ENCODE results near the gene APOA1. TPM values are rescaled to one million over a fixed set of nuclear protein-coding genes. Genes with fewer than 3 reads are reported as not detected.

The APOA1 gene
- total and polyA plus RNA-seq, 2 donors (not counting 3 experiments of a cell fraction or from before 2014, with no cell fraction given), result not detected

DNA sequence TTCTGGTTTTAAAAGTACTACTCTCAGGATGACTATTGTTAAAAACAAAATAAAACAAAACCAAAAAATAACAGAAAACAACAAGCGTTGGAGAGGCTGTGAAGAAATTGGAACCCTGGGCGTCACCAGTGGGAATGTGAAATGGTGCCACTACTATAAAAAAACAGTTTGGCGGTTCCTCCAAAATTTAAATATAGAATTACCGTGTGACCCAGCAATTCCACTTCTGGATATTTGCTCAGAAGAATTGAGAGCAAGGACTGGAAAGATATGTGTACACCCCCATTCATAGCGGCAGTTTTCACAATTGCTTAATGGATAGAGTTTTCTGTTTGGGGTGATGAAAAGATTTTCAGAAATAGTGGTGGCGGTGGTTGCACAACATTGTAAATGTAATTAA is 22.9 kb downstream of the APOA1 start:
- dilution Hi-C loops (cut with MboI; ENCODE audit: extremely low pct_ligation_motif_present, low sequenced_read_pairs) (no loop called here), intact Hi-C loops (cut with micrococcal nuclease) (no loop called here)
- H3K27me3 ChIP-seq (ENCODE audit: control insufficient read depth in 2 of 2, insufficient read depth in 2 of 2, low read length in 2 of 2), result peaks cover 4 to 6% of the 10 kb centered on the region in 2 experiments
- no peaks in the 10 kb centered on the region for H3K36me3 ChIP-seq (ENCODE audit: control insufficient read depth in 2 of 2, extremely low read depth in 1 of 2, insufficient read depth in 2 of 2, low read length in 2 of 2)
- no peaks in the 10 kb centered on the region for H3K9me1 ChIP-seq (replicated peaks; ENCODE audit: control insufficient read depth, extremely low read depth, insufficient read depth, low read length)
- no peaks in the 10 kb centered on the region for H4K20me1 ChIP-seq (replicated peaks; ENCODE audit: control insufficient read depth, extremely low read depth, insufficient read depth, low read length)
- H2AFZ ChIP-seq (ENCODE audit: low read depth, low read length), result no peak overlapping the region
- CTCF ChIA-PET, result no interaction called here
- H3K27ac ChIP-seq (ENCODE audit: insufficient read depth, low read depth, low read length), result no peak overlapping the region
- DNase-seq (ENCODE audit: low read depth, low spot score), result no peak
- no TSS peak for BruUV-seq (replicated peaks)
- no peak for FAIRE-seq
- TF ChIP-seq GATA2 (IDR thresholded peaks at IDR 0.05; ENCODE audit: insufficient read depth, insufficient read length, low read depth, low read length), result no peak
- TF ChIP-seq CTCF (IDR thresholded peaks at IDR 0.05; ENCODE audit: extremely low read depth in 1 of 2, insufficient read depth in 1 of 2, low read depth in 1 of 2, low read length in 2 of 2), result no peak
- no peak for TF ChIP-seq POLR2AphosphoS5 (IDR thresholded peaks at IDR 0.05; ENCODE audit: insufficient read depth, low read depth, low read length)
- TF ChIP-seq, protein P1, sequence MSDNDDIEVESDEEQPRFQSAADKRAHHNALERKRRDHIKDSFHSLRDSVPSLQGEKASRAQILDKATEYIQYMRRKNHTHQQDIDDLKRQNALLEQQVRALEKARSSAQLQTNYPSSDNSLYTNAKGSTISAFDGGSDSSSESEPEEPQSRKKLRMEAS (IDR thresholded peaks at IDR 0.05; ENCODE audit: insufficient read depth, insufficient read length), result no peak
- TF ChIP-seq POLR2A (IDR thresholded peaks at IDR 0.05; ENCODE audit: low read depth, low read length), result no peak
- no peak for TF ChIP-seq JUN (IDR thresholded peaks at IDR 0.05; ENCODE audit: borderline replicate concordance, insufficient read depth, insufficient read length, low read depth)
- TF ChIP-seq EZH2 (IDR thresholded peaks at IDR 0.05; ENCODE audit: borderline replicate concordance, low read depth, low read length, severe bottlenecking), result no peak
- H3K9ac ChIP-seq (replicated peaks; ENCODE audit: extremely low read depth, insufficient read depth, low read length), result no peak overlapping the region
- H3K79me2 ChIP-seq (ENCODE audit: control insufficient read depth, insufficient read depth, low read length), result no peaks in the 10 kb centered on the region
- no peak overlapping the region for H3K4me3 ChIP-seq (replicated peaks in 1 of 3; ENCODE audit: insufficient read depth in 1 of 3, low read depth in 1 of 3, low read length in 3 of 3)
- POLR2A ChIA-PET, result no interaction called here
- no peak overlapping the region for H3K4me2 ChIP-seq (ENCODE audit: insufficient read depth, low read length)
- H3K4me1 ChIP-seq (ENCODE audit: control insufficient read depth, extremely low read depth, insufficient read depth, low read length), result no peaks in the 10 kb centered on the region
- no peaks in the 10 kb centered on the region for H3K9me3 ChIP-seq (replicated peaks; ENCODE audit: control insufficient read depth, insufficient read depth, low read length)

All from endothelial cell of umbilical vein (primary cell).